ENCODE measurements around the gene RORC. TPM values are rescaled to one million over a fixed set of nuclear protein-coding genes. Genes with fewer than 3 reads are reported as not detected.

Gene RORC
- total RNA-seq, 1 experiment from 2014 or later, result 0.24 TPM

- in situ Hi-C loops (cut with HindIII; ENCODE audit: low pct_unique_long_range_greater_than_20kb, low sequenced_read_pairs), result no loop called here
- no peak for DNase-seq (ENCODE audit: low read depth)
Measured at GRCh38 chr1:151814971-151815545, 16.5 kb downstream of the RORC start.

DNA sequence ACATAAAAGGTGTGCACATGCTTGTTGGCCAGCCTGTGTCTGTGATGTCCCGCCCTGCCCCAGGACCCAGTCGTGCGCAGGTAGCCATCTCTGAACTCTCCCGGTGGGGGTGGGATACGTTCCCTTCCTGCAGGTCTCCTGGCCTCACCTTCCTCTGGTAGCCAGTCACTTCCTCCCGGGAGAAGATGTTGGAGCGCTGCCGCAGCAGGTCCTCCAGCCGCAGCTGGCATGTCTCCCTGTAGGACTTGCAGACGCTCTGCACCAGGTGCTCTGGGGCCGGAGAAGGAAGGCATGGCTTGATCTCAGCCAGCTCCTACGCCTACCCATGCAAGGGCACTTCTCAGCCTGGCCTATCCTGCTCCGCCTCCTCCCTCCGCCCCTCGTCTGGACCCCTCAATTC is 17.2 kb downstream of the RORC start:
- in situ Hi-C loops (cut with HindIII; ENCODE audit: low pct_unique_long_range_greater_than_20kb, low sequenced_read_pairs), result no loop called here
- DNase-seq (ENCODE audit: low read depth), result no peak

GRCh38 chr1:151813271-151813977 is 18.2 kb downstream of the RORC start:
- in situ Hi-C loops (cut with HindIII; ENCODE audit: low pct_unique_long_range_greater_than_20kb, low sequenced_read_pairs), result no loop called here
- DNase-seq (ENCODE audit: low read depth), result no peak

GRCh38 chr1:151811181-151811580 is 20.4 kb downstream of the RORC start:
- no peak for DNase-seq (ENCODE audit: low read depth)
- in situ Hi-C loops (cut with HindIII; ENCODE audit: low pct_unique_long_range_greater_than_20kb, low sequenced_read_pairs), result no loop called here

DNA sequence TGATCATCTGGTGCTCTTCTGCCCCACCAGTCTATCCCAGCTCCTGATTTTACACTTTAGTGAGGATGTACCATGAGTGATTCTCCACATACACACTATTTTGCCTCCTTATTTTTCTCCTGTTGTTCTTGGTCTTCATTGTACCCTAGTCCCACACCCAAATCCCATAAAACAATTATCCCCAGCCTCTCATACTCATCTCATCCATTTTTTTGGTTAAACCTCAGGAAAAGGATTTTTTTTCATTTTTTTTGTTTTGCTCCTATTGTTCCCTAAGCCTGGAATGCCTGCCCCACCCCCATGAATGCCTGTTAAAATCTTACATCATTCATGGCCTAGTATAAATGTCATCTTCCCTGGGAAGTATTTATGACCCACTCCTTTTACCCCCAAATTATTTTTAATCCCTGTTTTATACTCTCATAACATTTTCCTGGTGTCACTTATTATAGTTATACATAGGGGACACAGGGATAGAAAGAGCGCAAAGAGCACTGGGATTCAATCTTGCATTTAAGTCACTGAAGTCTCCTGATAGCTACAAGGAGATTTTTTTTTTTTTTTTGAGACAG is 21.5 kb downstream of the RORC start:
- in situ Hi-C loops (cut with HindIII; ENCODE audit: low pct_unique_long_range_greater_than_20kb, low sequenced_read_pairs), result no loop called here
- no peak for DNase-seq (ENCODE audit: low read depth)

DNA sequence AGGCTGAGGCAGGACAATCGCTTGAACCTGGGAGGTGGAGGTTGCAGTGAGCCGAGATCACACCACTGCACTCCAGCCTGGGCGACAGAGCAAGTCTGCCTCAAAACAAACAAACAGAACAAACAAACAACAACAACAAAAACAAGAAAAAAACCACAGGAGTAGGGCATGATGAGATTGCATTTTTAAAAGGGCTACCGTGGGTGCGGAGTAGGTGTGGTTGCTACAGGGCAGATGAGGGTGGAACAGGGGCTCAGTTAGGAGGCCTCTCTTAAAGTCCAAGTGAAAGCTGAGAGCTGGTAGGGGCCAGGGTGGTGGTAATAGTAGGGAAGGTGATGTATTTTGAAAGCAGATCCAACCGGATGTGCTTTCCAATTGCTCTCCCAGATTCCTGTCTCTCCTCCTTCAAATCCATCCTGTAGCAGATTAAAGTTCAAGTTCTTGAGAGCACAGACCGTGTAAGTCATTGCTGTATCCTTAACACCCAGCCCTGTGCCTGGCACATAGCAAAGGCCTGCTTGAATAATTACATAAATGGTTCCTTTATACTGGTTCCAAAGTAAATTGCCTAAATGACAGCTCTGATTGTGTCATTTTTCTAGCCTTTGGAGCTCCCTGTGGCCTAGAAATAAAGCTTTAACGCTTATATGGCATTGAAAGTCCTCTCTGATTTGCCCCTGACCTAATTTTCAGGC is 22.2 kb downstream of the RORC start:
- no peak for DNase-seq (ENCODE audit: low read depth)
- in situ Hi-C loops (cut with HindIII; ENCODE audit: low pct_unique_long_range_greater_than_20kb, low sequenced_read_pairs), result no loop called here

- in situ Hi-C loops (cut with HindIII; ENCODE audit: low pct_unique_long_range_greater_than_20kb, low sequenced_read_pairs), result no loop called here
- no peak for DNase-seq (ENCODE audit: low read depth)
Measured at GRCh38 chr1:151807766-151808165, 23.8 kb downstream of the RORC start.

- no peak for DNase-seq (ENCODE audit: low read depth)
- in situ Hi-C loops (cut with HindIII; ENCODE audit: low pct_unique_long_range_greater_than_20kb, low sequenced_read_pairs), result no loop called here
Measured at GRCh38 chr1:151807131-151807530, 24.5 kb downstream of the RORC start.

DNA sequence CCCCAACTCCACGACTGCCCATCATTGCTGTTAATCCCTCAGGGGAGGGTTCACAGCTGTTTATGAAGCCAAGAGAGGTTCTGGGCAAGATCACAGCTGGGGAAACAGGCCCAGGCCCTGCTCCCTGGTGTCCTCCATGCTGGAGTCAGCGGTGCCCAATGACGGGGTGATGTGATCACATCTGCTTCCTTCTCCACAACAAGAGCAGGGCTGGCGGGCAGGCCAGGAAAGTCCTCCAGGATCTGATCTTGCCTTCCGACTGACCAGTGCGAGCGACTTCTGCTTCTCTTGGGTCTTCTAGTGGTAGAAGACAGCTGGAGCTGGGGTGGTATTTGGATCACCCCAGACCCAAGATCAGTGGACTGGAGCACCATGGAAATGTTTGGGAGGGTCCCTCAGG is 25.4 kb downstream of the RORC start:
- DNase-seq (ENCODE audit: low read depth), result no peak
- in situ Hi-C loops (cut with HindIII; ENCODE audit: low pct_unique_long_range_greater_than_20kb, low sequenced_read_pairs), result no loop called here

DNA sequence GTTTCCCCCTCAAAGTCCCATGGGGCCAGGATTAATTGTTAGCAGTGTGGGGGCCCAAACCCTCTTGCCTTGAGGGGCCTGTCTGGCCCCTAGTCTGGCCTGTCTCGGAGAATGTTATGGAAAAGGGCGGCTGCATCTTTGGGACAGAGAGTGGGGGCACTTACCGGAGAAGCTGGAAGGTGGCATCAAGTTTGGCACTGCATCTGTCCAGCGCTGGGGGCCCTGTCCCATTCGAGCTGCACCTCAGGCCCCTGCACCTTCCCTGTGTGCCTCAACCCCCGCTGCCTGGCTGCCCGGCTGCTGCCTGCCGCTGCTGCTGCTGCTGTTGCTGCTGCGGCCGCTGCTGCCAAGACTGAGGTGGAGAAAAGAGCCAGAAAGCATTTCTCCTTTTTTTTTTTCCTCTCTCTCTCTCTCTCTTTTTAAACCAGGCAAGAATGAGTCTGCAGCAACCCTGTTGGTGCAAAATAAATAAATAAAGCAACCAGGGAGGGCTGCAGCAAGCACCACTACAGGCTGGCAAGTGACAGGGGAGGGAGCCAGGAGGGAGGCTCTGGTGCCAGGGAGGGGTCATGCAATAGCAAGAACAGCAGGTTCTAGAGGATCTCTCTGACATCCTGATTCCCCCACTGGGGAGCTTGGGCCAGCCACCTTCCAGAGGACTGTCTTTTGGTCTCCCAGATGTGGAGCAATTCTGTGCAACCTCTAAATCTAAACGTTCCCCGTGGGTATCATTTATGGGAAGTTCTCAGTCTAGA is 26.4 kb downstream of the RORC start, which contains the start of gene LINGO4:
LINGO4 (minus strand) TSS at position 354 of the 755 bp plus-strand sequence. CDS start 2,715 bp downstream, outside the sequence.
- in situ Hi-C loops (cut with HindIII; ENCODE audit: low pct_unique_long_range_greater_than_20kb, low sequenced_read_pairs), result no loop called here
- no peak for DNase-seq (ENCODE audit: low read depth)

- no peak for DNase-seq (ENCODE audit: low read depth)
- in situ Hi-C loops (cut with HindIII; ENCODE audit: low pct_unique_long_range_greater_than_20kb, low sequenced_read_pairs), result no loop called here
Measured at GRCh38 chr1:151803915-151804314, 27.7 kb downstream of the RORC start.

DNA sequence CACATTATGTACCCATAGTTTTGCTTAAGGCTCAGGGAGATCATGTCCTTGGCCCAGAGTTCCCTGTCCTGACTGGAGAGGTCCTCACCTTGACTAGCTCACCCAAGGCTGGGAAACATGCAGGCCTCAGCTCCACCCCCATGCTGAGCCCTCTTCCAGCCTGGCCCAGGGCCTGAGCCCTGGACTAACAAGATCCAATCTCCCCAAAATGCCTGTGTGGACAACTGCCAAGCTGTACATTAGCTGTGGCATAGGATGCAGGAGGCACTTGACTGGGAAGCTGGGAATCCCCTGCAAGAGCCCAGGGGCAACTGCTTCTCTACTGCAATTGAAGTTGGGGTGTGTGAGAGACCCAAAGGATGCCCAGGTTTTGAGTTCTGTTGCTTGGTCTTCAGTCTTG is 28.4 kb downstream of the RORC start:
- DNase-seq (ENCODE audit: low read depth), result no peak
- in situ Hi-C loops (cut with HindIII; ENCODE audit: low pct_unique_long_range_greater_than_20kb, low sequenced_read_pairs), result no loop called here

DNA sequence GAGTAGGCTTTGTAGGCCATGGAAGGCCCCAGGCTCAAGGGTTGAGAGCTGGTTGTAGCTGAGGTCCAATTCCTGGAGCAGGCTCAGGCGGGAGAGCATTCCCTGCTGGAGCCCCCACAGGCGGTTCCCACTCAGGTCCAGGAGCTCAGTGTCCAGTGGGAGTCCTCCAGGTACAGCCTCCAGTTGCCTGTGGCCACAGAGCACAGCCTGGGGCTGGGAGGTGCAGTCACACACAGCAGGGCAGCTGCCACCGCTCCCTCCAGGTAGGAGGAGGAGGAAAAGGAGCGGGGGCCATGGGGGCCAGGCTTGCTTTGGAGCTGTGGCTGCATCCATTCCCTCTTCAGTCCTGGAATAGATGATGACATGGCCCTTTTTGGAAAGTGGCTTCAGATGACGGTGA is 29.2 kb downstream of the RORC start:
- no peak for DNase-seq (ENCODE audit: low read depth)
- in situ Hi-C loops (cut with HindIII; ENCODE audit: low pct_unique_long_range_greater_than_20kb, low sequenced_read_pairs), result no loop called here

DNA sequence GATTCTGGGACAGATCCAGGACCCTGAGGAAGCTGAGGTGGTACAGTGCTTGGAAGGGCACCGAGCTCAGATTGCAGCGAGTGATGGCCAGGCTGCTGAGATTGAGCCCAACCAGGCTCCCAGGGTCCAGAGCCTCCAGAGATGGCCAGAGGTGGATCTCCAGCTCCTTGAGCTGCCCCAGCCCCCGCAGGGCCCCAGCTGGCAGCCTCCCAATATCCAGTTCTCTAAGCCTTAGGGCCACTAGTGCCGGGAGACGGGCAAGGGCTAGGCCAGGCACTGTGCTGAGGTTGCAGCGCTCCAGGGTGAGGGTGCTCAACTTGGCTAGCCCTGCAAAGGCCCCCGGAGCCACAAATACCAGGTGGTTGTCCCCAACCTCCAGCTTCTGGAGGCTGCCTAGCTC is 29.8 kb downstream of the RORC start:
- DNase-seq (ENCODE audit: low read depth), result no peak
- in situ Hi-C loops (cut with HindIII; ENCODE audit: low pct_unique_long_range_greater_than_20kb, low sequenced_read_pairs), result no loop called here

DNA sequence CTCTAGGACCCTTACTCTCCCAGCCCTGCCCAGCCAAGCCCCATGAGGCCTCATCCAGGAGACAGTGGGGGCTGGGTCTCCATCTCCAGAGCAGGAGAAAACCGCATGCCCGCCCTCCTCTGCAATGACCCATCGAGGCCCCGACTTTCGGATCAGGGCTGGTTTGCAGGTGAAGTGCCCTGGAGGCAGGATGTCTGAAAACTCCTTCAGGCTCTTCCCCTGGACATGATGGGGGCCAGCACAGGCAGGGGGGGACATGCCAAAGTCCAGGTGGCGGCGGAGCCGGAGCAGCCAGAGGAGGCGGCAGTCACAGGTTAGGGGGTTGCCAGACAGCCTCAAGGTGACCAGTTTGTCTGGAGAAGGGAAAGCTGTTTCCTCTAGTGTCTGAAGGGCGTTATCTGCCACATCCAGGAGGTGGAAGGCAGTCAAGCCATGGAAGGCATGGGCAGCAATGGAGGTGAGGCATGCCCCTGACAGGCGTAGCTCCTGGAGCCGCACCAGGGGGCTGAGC is 30.2 kb downstream of the RORC start:
- no peak for DNase-seq (ENCODE audit: low read depth)
- in situ Hi-C loops (cut with HindIII; ENCODE audit: low pct_unique_long_range_greater_than_20kb, low sequenced_read_pairs), result no loop called here

DNA sequence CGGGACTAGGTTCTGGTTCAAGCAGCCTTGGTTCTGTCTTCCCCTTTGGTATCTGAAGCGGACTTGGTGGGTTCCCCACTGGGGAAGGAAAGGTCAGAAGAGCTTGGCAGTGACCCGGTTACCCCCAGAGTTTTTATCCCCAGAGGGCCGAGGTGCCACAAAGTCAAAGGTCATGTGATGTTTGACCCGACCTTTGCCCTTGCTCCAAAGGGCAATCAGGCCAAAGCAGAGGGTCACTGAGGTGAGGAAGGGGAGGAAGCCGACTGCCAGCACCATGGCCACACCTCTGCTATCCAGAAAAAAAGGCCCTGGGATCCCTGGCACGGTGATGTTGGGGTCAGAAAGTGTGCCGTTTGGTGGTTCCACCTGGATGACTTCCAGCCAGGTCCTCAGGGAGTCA is 30.8 kb downstream of the RORC start:
- no peak for DNase-seq (ENCODE audit: low read depth)
- in situ Hi-C loops (cut with HindIII; ENCODE audit: low pct_unique_long_range_greater_than_20kb, low sequenced_read_pairs), result no loop called here

DNA sequence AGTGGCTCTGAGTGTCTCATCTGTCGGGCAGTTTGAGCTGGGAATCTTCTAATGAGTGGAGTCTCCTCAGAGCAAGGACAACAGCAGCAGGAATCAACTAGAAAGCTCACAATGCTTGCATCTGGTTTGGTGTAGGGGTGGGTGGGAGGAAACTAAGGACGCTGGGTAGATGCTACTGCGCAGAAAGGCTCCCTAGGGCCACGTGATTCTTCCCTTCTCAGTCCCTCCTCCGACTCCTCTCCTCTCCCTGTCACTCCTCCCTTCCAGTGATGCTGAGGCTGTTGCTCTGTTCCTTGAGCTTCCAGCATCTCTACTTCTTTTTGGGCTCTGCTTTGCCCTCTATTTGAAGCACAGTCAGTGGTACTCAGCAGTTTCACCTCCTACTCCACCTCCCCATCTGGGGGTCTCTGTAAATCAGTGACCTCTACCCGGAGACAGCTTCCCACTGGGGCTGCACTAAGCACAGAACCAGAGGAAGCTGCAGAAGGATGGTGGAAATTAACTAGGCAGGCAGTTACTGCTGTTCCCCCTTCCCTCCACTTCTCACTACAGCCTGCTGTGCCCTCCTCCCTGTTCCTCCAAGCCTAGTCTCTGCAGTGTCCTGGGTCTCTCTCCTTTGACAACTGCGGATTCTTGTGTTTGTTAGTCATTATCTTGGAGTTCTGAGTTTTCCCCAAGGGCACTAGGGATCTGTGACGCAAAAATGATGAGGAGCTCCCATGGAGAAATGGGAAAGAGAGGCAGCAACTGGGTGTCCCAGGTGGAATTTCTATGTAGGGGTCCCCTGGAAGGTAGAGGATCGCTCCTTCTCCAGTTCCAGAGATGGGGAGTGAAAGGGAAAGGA is 32.2 kb downstream of the RORC start:
- no peak for DNase-seq (ENCODE audit: low read depth)
- in situ Hi-C loops (cut with HindIII; ENCODE audit: low pct_unique_long_range_greater_than_20kb, low sequenced_read_pairs), result no loop called here

- no peak for DNase-seq (ENCODE audit: low read depth)
- in situ Hi-C loops (cut with HindIII; ENCODE audit: low pct_unique_long_range_greater_than_20kb, low sequenced_read_pairs), result no loop called here
Measured at GRCh38 chr1:151798571-151798970, 33.0 kb downstream of the RORC start.
